ENCODE measurements around the gene PRKAR2A.
"Not testable (repeated sequence)": the region's sequence is repeated elsewhere in the genome, so short reads cannot be mapped to it uniquely, and the experiment has no call there.

- TF ChIP-seq CTCF (IDR thresholded peaks at IDR 0.05; ENCODE audit: poor library complexity, severe bottlenecking); RAD21 (conservative IDR thresholded peaks at IDR 0.05); MXI1 (conservative IDR thresholded peaks at IDR 0.05; ENCODE audit: poor library complexity, severe bottlenecking); POLR2AphosphoS5 (IDR thresholded peaks at IDR 0.05); EP300 (conservative IDR thresholded peaks at IDR 0.05; ENCODE audit: poor library complexity, severe bottlenecking): not testable (repeated sequence)
Measured at GRCh38 chr3:48759991-48760540, 87.6 kb downstream of the PRKAR2A start.
